ENCODE data around the gene CXCL8.
"Not testable (repeated sequence)": the region's sequence is repeated elsewhere in the genome, so short reads cannot be mapped to it uniquely, and the experiment has no call there.

CXCL8 gene

DNA sequence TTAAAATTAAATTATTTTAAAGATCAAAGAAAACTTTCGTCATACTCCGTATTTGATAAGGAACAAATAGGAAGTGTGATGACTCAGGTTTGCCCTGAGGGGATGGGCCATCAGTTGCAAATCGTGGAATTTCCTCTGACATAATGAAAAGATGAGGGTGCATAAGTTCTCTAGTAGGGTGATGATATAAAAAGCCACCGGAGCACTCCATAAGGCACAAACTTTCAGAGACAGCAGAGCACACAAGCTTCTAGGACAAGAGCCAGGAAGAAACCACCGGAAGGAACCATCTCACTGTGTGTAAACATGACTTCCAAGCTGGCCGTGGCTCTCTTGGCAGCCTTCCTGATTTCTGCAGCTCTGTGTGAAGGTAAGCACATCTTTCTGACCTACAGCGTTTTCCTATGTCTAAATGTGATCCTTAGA lies at the start of gene CXCL8:
TSS of gene CXCL8 (plus strand) at position 217 of the 426 bp plus-strand sequence. CDS start at position 307, 90 bp downstream.
- DNase-seq, result peak; percentile 52

DNA sequence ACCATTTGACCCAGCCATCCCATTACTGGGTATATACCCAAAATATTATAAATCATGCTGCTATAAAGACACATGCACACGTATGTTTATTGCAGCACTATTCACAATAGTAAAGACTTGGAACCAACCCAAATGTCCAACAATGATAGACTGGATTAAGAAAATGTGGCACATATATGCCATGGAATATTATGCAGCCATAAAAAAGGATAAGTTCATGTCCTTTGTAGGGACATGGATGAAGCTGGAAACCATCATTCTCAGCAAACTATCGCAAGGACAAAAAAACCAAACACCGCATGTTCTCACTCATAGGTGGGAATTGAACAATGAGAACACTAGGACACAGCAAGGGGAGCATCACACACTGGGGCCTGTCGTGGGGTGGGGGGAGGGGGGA lies 49.2 kb upstream of the CXCL8 start:
- not testable (repeated sequence) for DNase-seq

DNA sequence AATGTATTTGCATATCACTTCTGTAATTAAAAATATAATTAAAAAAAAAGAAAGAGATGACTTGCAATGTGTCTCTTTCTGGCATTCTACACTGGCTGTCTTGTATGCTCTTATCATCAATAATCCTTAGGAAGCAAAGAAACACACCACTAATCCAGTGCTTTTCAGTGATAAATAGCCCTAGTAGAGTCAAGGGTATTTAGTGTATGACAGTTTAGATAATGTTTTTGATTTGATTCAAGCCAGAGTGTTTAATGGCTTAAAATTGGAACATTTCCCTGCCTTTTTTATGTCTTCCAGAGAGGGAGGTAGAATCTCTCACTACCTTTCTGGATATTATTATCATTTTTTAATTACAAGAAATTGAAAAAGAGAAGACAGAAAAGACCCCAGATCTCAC lies 48.6 kb upstream of the CXCL8 start:
- no peak for DNase-seq

DNA sequence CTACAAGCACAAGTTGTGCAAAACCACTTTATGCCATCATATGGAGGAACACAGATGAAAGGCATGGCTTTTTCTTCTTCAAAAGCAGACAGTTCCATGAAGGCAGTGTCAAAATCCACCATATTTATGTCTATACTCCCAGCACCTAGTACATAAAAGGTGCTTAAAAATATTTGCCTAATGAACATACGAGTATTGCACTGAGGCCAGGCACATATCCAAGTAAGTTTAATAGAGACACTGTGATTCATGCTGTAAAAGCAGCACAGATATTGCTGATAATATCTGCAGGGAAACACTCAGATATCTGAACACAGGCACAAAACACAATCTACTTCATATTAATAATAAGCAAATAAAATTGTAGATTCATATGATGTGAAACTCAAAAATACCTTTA lies 48.1 kb upstream of the CXCL8 start:
- DNase-seq, result no peak

GRCh38 chr4:73692701-73693100 lies 47.7 kb upstream of the CXCL8 start:
- DNase-seq, result no peak

GRCh38 chr4:73693811-73694210 lies 46.6 kb upstream of the CXCL8 start:
- DNase-seq, result no peak

GRCh38 chr4:73698217-73698616 lies 42.2 kb upstream of the CXCL8 start:
- no peak for DNase-seq

DNA sequence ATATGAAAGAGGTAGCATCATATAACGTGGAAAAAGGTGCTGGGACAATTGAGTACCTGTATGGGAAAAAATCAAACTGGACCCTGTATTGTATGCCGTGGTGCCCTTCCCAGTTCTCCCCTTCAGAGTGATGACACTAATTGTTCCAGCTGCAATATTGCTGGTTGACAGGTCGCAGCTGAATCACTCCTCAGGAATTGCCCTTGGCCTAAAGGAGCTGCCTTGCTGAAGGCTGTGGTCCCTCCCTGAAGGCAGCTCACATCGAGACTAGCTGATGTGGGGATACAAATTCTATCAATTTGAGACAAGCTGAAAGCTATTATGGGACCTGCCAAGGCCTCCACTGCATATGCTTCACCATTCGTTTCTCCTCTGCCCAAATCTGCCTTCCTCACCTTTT lies 39.3 kb upstream of the CXCL8 start:
- DNase-seq, result no peak

- DNase-seq, result no peak
Measured at GRCh38 chr4:73702796-73703287, 37.5 kb upstream of the CXCL8 start.

- DNase-seq, result no peak
Measured at GRCh38 chr4:73703320-73703719, 37.0 kb upstream of the CXCL8 start.

GRCh38 chr4:73704314-73705055 lies 35.9 kb upstream of the CXCL8 start:
- no peak for DNase-seq

DNA sequence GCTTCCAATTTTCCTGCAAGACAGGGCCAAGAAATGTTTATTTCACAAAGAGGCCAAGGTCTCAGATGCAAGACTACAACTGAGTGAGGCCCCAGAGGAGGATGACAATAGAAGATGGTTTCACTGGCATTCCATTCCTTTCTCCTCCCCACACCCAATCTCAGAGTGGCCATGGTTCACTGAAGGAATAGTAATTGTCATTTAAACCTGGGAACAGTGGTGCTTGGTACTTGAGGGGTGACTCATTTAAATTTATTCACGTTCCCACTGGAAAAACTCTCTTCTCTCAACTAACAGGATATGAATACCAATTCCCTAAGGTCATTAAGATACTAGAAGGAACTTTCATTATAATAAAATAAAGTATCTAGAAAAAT lies 35.3 kb upstream of the CXCL8 start:
- no peak for DNase-seq

- no peak for DNase-seq
Measured at GRCh38 chr4:73705721-73706120, 34.6 kb upstream of the CXCL8 start.

- no peak for DNase-seq
Measured at GRCh38 chr4:73706811-73707210, 33.6 kb upstream of the CXCL8 start.

DNA sequence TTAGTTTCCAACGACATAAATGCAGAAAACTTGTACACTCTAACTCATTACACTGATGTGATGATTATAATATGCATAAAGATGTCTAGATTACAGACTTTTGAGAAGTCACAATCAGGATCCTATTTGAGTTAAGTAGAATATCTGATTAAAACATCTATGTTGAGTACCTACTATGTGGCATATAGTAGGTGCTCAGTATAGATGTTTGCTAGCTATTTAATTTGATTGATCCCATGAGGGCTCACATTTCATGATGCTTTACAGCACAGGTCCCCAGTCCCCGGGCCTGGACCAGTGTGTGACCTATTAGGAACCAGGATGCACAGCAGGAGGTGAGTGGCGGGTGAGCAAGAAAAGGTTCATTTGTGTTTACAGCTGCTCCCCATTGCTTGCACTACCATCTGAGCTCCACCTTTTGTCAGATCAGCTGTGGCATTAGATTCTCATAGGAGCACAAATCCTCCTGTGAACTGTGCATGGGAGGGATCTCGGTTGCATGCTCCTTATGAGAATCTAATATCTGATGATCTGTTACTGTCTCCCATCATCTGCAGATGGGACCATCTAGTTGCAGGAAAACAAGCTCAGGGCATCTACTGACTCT lies 33.0 kb upstream of the CXCL8 start:
- DNase-seq, result no peak

DNA sequence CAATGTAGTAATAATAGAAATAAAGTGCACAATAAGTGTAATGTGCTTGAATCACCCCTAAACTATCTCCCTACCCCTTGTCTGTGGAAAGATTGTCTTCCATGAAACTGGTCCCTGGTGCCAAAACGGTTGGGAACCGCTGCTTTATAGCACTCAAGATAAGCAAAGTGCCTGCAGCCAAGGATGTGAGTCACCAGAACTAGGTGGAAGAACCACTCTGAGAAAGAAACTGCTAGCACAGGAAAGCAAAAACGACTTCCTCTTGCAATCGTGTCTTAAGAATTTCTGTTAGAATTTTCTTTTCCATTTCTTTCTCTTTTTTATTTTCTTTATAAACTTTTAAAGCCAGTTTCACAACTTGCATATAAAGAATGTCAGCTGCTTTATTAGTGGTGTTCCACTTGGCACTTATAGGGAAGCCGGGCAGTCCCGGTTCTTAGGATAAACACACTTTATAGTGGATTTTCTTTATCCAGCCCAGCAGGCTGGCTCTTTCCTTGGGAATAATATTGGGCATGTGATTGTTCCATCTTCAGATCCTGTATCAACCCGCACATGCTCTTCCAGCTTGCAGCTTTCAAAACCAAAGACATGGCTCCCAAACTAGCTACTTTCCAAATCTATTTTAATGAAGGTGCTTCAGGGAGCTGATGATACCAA lies 32.3 kb upstream of the CXCL8 start:
- DNase-seq, result no peak

DNA sequence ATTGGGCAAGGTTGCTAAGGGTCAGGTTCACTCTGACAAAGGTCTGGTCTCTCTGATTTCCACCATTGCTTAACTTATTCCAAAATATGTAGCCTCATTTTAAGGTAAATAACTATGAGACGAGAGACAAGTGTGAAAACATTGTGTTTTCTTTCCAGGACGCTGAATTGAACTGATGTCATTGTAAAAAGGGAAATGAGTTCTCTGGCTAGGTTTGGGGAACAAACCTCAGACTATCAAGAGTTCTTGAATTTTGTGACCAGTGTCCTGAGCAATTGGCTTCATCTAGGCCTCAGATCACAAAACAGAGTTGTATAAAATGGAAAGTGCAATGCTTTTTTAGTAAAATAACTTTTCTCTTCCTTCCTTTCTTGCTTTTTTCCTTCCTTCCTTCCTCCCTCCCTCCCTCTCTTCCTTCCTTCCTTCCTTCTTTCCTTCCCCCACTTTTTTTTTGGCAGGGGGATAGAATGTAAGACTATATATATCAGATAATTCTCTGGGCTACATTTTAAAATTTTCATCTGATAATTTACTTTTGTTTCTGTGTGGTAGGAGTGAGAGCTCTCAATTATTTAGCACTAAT lies 30.8 kb upstream of the CXCL8 start:
- DNase-seq, result no peak

GRCh38 chr4:73710094-73710493 lies 30.3 kb upstream of the CXCL8 start:
- no peak for DNase-seq

- DNase-seq, result no peak
Measured at GRCh38 chr4:73711989-73712388, 28.4 kb upstream of the CXCL8 start.

GRCh38 chr4:73713650-73714049 lies 26.7 kb upstream of the CXCL8 start:
- DNase-seq, result no peak

DNA sequence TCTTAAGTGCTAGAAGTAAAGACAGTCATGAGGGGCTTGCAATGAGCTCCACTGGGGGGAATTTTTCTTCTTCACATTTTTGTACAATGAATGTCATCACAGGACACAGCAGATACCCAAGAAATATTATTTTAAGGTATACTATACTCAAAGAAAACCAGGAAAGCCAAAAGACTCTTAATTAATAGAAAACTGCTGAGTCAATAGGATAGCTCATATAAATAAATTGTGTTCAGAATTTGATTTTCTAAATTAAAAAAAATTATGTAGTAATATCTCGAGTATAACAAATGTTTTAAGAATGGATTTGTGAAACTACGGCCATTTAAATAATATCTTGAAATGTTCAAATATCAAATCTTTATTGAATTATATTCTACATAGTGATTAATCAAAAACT lies 25.7 kb upstream of the CXCL8 start:
- no peak for DNase-seq

- no peak for DNase-seq
Measured at GRCh38 chr4:73715659-73716058, 24.7 kb upstream of the CXCL8 start.
